GM12873 (cell line): Measurements from ENCODE around the gene AGO4.

ENCODE experiments used
- CTCF ChIP-seq: IDR thresholded peaks from 2 replicates; pipeline ENCODE4 v1.5.1; 2012; ENCODE audit warnings: low read depth, mild to moderate bottlenecking, moderate library complexity, low read length, control low read depth; ENCODE audit not compliant: insufficient read depth; ENCODE audit errors: missing control alignments

AGO4 gene

GRCh38 chr1:35807614-35808449, at the start of gene AGO4:
TSS of gene AGO4 (plus strand) at chr1:35808016. CDS start at chr1:35808417, 401 bp downstream.
- no peak for TF ChIP-seq CTCF

- no peak for TF ChIP-seq CTCF
These were observed 45.7 kb upstream of the AGO4 start for GRCh38 chr1:35762141-35762540.

GRCh38 chr1:35763201-35763600, 44.6 kb upstream of the AGO4 start:
- no peak for TF ChIP-seq CTCF

GRCh38 chr1:35764283-35764682, 43.5 kb upstream of the AGO4 start:
- TF ChIP-seq CTCF = no peak

- TF ChIP-seq CTCF = no peak
These were observed 39.2 kb upstream of the AGO4 start for GRCh38 chr1:35768350-35769187.

GRCh38 chr1:35769188-35769758, 38.5 kb upstream of the AGO4 start:
- peak; percentile 14 for TF ChIP-seq CTCF

GRCh38 chr1:35773711-35774110, 34.1 kb upstream of the AGO4 start:
- no peak for TF ChIP-seq CTCF
